Psoas muscle (tissue), 8 donors: ENCODE data around the gene TLK2. TPM values are rescaled to one million over a fixed set of nuclear protein-coding genes. Genes with fewer than 3 reads are reported as not detected.

ENCODE experiments used
- ATAC-seq, 4 donors: fragments of 200-7000 bp; cut with Tn5 transposase; one replicate each; pipeline ENCODE4 v1.9.1; 2020; ENCODE audit warnings: moderate library complexity in 3 of 4, mild to moderate bottlenecking in 2 of 4
- DNase-seq, 2 donors: peaks; one replicate each; pipeline ENCODE4 v3.0.0-alpha.2; 2020
- H3K27ac ChIP-seq: fragments of 200-600 bp; one replicate; pipeline ENCODE4 v1.8.0; 2022
- H3K27me3 ChIP-seq, 3 donors: fragments of 200-600 bp in 1 of 3; one replicate each; pipeline versions ENCODE4 v1.6.1 to v1.8.0; 2013 to 2022; ENCODE audit warnings: low read length in 2 of 3, mild to moderate bottlenecking in 2 of 3, moderate library complexity in 1 of 3; ENCODE audit not compliant: insufficient read depth in 3 of 3
- H3K36me3 ChIP-seq, 2 donors: fragments of 200-600 bp in 1 of 2; one replicate each; pipeline versions ENCODE4 v1.6.1 to v1.8.0; 2013 to 2022; ENCODE audit warnings: low read depth in 1 of 2, mild to moderate bottlenecking in 1 of 2, moderate library complexity in 1 of 2; ENCODE audit not compliant: insufficient read depth in 1 of 2
- H3K4me1 ChIP-seq: fragments of 200-600 bp; one replicate; pipeline ENCODE4 v1.8.0; 2022
- H3K4me3 ChIP-seq: fragments of 200-600 bp; one replicate; pipeline ENCODE4 v1.8.0; 2022; ENCODE audit warnings: mild to moderate bottlenecking
- H3K9me3 ChIP-seq: fragments of 200-600 bp; one replicate; pipeline ENCODE4 v1.8.0; 2022
- WGBS, 3 donors: extraction: QIAGEN DNeasy Blood & Tissue Kit; methylation state at CpG; one replicate each; pipeline versions ENCODE4 v1.1.6 to v1.1.7; 2013; 5-methylcytosine and 5-hydroxymethylcytosine counted together
- intact Hi-C, 2 donors: fragments of 100-400 bp; cut with DNase I; formaldehyde crosslinking; loops; one replicate each; pipeline versions ENCODE4 v1.11.0 to v1.14.2; 2022
- polyA plus RNA-seq, 3 donors: library from polyadenylated mRNA; stranded (reverse); fragments of 200-250 nt; gene quantifications; one replicate each; pipeline ENCODE4 v1.2.3, GENCODE V29; 2013
- total RNA-seq, 4 donors: library from RNA; stranded (reverse); fragmentation: NEBNext Ultra II Directional in 2 of 4; extraction: Animal tissue kit (Norgen Biotek cat#: 25700) in 2 of 4; gene quantifications; one replicate each; pipeline versions ENCODE4 v1.2.1 to v1.2.4, GENCODE V29; 2021 to 2023
- TF ChIP-seq, protein P1 (sequence below): fragments of 200-600 bp; IDR thresholded peaks from one replicate; pipeline ENCODE4 v1.8.0; 2022; ENCODE audit warnings: antibody characterized with exemption
- donor health status: healthy with polysubstance abuse.
- donor health status: DM: no; HTN: no; CAD: no; lungs with moderate emphysema.
- donor health status: Bipolar disorder and iron deficiency.
- donor health status: healthy.
- donor health status: DM: yes; HTN: yes; CAD: no.
- donor health status: DM: no; HTN: no; CAD: no.
- donor health status: DM: no; HTN: no; CAD: no.
- donor health status: DM: yes; HTN: yes; CAD: no.

Gene TLK2
- total and polyA plus RNA-seq, 7 donors = 23.1 to 51.9 (median 40.2) TPM

DNA sequence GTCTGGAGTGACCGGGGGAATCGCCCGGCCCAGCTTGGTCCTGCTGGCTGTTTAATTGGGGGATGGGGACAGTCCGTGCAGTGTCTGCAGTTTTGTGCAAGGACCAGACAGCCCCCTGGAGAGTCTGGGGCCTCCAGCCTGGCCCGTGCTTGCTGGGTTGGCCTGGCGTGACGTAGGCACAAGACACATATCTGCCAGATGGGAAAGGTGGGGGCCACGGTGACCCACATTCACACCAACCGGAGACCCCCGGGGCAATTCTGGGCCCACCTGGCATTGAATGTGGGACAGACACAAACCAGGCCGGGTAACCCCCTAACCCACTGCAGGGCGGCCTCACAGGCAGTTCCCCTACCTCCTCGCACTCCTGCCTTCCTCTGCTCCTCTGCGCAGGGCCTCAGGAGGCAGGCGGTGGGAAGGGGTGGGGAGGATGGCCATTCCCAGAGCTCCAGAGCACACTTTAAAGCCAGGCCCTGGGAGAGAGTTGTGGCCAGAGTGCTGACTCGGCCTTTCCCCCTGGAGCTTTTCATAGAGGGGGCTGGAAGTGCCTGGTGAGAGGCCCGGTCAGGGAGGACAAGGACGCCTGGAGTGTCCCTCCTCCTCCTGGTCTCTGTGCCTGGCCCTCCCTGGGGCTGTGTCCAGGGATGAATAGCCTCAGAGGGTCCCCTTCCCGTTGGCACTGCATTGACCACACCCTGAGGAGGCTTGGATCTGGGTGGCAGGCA lies 150.4 kb downstream of the TLK2 start:
- intact Hi-C loops = no loop called here
- ATAC-seq = no peak
- TF ChIP-seq, protein P1, sequence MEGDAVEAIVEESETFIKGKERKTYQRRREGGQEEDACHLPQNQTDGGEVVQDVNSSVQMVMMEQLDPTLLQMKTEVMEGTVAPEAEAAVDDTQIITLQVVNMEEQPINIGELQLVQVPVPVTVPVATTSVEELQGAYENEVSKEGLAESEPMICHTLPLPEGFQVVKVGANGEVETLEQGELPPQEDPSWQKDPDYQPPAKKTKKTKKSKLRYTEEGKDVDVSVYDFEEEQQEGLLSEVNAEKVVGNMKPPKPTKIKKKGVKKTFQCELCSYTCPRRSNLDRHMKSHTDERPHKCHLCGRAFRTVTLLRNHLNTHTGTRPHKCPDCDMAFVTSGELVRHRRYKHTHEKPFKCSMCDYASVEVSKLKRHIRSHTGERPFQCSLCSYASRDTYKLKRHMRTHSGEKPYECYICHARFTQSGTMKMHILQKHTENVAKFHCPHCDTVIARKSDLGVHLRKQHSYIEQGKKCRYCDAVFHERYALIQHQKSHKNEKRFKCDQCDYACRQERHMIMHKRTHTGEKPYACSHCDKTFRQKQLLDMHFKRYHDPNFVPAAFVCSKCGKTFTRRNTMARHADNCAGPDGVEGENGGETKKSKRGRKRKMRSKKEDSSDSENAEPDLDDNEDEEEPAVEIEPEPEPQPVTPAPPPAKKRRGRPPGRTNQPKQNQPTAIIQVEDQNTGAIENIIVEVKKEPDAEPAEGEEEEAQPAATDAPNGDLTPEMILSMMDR = no peak
- WGBS, 3 donors = 36 to 59% (median 39%) methylated on average over 19 of the region's 19 CpGs
- H3K36me3 ChIP-seq = no peaks in the 10 kb centered on the region
- H3K27ac ChIP-seq = no peak overlapping the region
- peak; percentile 32 to 68 for DNase-seq
- H3K4me3 ChIP-seq = peak overlapping the region; percentile 67
- H3K9me3 ChIP-seq = no peaks in the 10 kb centered on the region
- H3K27me3 ChIP-seq = peaks cover 0 to 31% (median 13%) of the 10 kb centered on the region in 3 donors
- peaks cover 5% of the 10 kb centered on the region for H3K4me1 ChIP-seq

DNA sequence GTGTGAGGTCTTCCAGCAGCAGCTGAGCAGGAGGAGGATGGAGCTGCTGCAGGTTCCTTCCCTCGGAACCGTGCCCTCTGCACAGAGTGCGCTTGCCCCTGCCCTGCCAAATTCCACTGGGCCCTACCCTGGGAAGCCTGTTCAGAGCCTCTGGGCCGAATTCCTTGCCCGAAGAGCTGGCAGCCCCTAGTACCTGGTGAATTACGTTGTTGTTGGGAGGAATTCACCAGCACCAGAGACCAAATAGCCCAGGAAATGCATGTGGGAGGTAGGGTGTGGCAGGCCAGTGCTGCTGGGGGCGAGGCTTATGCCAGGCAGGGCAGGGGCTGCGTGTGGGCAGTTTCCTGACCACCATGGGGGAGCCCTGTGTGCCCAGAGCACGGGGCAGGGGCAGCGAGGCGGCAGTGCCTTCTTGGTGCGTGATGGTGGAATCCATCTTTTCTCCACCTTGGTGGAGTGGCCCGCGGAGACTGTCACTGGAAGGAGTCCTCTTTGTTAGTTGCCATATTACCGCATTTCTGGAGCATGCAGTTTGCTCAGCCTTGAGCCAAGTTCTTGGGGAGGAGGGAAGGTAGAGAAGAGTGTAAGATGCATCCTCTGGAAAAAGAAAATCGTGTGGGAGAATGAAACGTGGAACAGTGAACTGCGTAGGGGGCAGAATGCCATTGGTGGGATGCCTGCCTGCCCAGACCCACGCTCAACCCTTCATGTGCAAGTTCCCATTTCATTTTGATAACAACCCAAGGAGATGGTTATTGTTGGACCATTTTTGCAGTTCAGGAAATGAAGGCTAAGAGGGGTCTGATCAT lies 151.1 kb downstream of the TLK2 start:
- Histone ChIP-seq H3K27ac (no peak overlapping the region), H3K4me1 (peaks cover 5% of the 10 kb centered on the region), H3K9me3 (no peaks in the 10 kb centered on the region), H3K36me3 (no peaks in the 10 kb centered on the region), H3K4me3 (peak overlapping the region; percentile 67), H3K27me3 (peaks cover 0 to 31% (median 13%) of the 10 kb centered on the region in 3 donors)
- intact Hi-C loops = no loop called here
- no peak for DNase-seq
- TF ChIP-seq, protein P1 = no peak
- WGBS, 3 donors = 62 to 75% (median 65%) methylated on average over 19 of the region's 19 CpGs
- ATAC-seq = no peak

DNA sequence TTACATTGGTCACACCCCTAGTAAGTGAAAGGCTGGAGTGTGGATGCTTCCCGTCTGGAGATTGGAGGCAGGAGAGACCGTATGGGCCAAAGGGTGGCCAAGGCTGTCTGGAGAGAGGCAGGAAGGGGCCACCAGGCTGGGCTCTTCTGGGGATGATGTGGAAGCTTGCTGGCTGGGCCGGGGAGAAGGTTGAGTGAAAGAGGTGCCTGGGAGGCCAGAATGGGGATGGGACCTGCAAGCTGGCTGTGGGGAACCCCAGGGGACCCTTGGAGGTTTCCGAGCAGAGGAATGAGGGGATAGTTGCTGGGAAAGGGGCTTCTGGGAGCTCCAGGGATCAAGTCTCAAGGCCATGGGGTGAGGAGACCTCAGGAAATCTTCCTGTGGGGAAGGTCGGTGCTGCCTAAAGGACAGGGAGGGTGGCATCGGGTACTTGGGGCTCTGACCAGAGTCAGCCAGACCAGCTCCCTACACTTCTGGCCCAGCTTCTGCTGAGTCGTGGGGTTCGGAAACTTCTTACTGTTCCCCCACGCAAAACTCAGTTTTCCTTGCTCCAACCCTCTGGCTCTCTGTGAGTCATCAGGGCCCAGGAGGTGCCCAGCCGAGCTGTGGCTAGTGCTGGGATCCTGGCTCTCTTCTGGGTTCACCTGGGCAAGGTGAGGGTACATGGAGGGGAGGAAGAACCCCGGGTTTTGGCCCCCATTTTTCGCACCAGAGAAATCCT lies 151.9 kb downstream of the TLK2 start:
- H3K36me3 ChIP-seq = no peaks in the 10 kb centered on the region
- H3K4me3 ChIP-seq = no peak overlapping the region
- H3K4me1 ChIP-seq = peaks cover 5% of the 10 kb centered on the region
- intact Hi-C loops = no loop called here
- ATAC-seq (no peak), DNase-seq (no peak)
- no peaks in the 10 kb centered on the region for H3K9me3 ChIP-seq
- TF ChIP-seq, protein P1 = no peak
- no peak overlapping the region for H3K27ac ChIP-seq
- 76 to 82% (median 82%) methylated on average over 12 of the region's 12 CpGs for whole genome bisulfite sequencing, 3 donors
- peaks cover 0 to 31% (median 13%) of the 10 kb centered on the region in 3 donors for H3K27me3 ChIP-seq

DNA sequence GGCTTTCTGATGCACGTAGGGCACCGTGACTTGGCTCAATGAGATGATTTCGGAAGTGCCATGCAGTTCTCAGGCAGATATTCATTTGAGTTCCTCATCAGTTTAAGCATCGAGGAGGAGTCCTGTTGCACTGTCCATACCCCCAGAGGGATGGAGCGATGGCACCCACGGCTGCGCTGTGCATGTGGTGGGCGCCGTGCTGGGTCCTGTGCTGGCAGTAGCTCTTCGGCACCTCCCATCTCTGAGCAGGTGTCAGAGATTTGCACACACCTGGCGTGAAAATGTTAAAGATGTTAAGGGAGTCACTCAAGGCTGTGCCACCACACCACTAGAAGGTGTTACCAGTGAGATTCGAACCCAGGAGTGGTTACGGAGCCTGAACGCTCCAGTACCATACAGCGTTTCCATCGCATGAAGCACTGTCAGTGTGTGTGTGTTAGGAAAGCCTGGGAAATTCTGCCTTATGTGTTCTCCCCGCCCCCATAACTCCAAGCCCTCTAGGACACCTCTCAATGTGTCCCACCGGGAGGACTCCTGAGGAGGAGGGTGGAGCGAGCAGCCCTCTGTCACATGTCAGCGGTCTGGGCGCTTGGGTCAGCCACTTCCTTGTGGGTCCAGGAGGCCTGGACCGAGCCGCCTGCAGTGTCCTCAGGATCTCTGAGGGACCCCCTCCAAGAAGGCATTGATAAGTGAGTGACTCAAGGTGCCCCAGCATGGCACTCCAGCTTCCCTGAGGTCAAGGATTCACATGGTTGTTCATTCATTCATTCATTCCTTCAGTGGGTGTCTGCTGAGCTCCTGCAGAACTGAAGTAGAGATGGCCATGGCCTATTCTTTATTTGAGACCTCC lies 152.7 kb downstream of the TLK2 start:
- Histone ChIP-seq H3K4me1 (peaks cover 5% of the 10 kb centered on the region), H3K9me3 (no peaks in the 10 kb centered on the region), H3K27me3 (peaks cover 0 to 24% (median 11%) of the 10 kb centered on the region in 3 donors), H3K36me3 (no peaks in the 10 kb centered on the region), H3K27ac (no peak overlapping the region), H3K4me3 (no peak overlapping the region)
- ATAC-seq (no peak), DNase-seq (no peak)
- 90 to 91% (median 91%) methylated on average over 23 of the region's 23 CpGs for WGBS, 3 donors
- intact Hi-C loops = no loop called here
- TF ChIP-seq, protein P1 = no peak
